OCI-LY3 (cell line): ENCODE measurements around the gene NOL4.
A peak's percentile ranks its signal among the peaks of the same experiment; 100 is the strongest.
"Not testable (repeated sequence)": the region's sequence is repeated elsewhere in the genome, so short reads cannot be mapped to it uniquely, and the experiment has no call there.

Experiments used
- H2AFZ ChIP-seq: fragments of 200-600, 300-600 bp; shearing (Covaris generic); 2 replicates; pipeline ENCODE4 v1.6.0; 2014; ENCODE audit warnings: antibody characterized with exemption, low read depth, low read length
- H3K27ac ChIP-seq: fragments of 200-600, 300-600 bp; sonication (generic); 2 replicates; pipeline ENCODE4 v1.5.1; 2014; ENCODE audit warnings: mild to moderate bottlenecking, low read length, moderate library complexity, mixed read lengths
- H3K27me3 ChIP-seq: fragments of 200-600, 300-600 bp; sonication (generic); 2 replicates; pipeline ENCODE4 v1.6.1; 2014; ENCODE audit warnings: low read depth, low read length, mixed read lengths
- H3K36me3 ChIP-seq: fragments of 200-600, 300-600 bp; sonication (generic); replicated peaks from 2 replicates; pipeline ENCODE3; 2014; ENCODE audit warnings: low read depth, low read length, mixed read lengths
- H3K4me1 ChIP-seq: fragments of 300-600, 200-600 bp; sonication (generic); 2 replicates; pipeline ENCODE4 v1.6.1; 2014; ENCODE audit warnings: low read length, mixed read lengths
- H3K4me2 ChIP-seq: fragments of 200-600, 300-600 bp; sonication (generic); 2 replicates; pipeline ENCODE4 v1.6.1; 2014; ENCODE audit warnings: low read length, mixed read lengths
- H3K4me3 ChIP-seq: fragments of 300-600, 200-600 bp; sonication (generic); 2 replicates; pipeline ENCODE4 v1.5.1; 2014; ENCODE audit warnings: antibody characterized with exemption, mild to moderate bottlenecking, low read length, moderate library complexity
- H3K79me2 ChIP-seq: fragments of 300-600, 200-600 bp; shearing (Covaris generic); 2 replicates; pipeline ENCODE4 v1.6.1; 2014; ENCODE audit warnings: mild to moderate bottlenecking, low read length, mixed read lengths
- H3K9ac ChIP-seq: fragments of 300-600, 200-600 bp; shearing (Covaris generic); 2 replicates; pipeline ENCODE4 v1.6.0; 2014; ENCODE audit warnings: mild to moderate bottlenecking, low read length, moderate library complexity
- H3K9me3 ChIP-seq: fragments of 200-600, 300-600 bp; shearing (Covaris generic); 2 replicates; pipeline ENCODE4 v1.6.1; 2014; ENCODE audit warnings: low read length, mixed read lengths; ENCODE audit not compliant: insufficient read depth
- H4K20me1 ChIP-seq: fragments of 200-600, 300-600 bp; sonication (generic); 2 replicates; pipeline ENCODE4 v1.6.1; 2016; ENCODE audit warnings: low read length, mixed read lengths; ENCODE audit not compliant: insufficient read depth
- CTCF ChIP-seq: fragments of 200-600, 300-600 bp; sonication (generic); IDR thresholded peaks from 2 replicates; pipeline ENCODE4 v1.5.1; 2014; ENCODE audit warnings: antibody characterized with exemption, low read length, low read depth
- EZH2phosphoT487 ChIP-seq: fragments of 200-600 bp; shearing (Covaris generic); IDR thresholded peaks from 2 replicates; pipeline ENCODE4 v1.6.1; 2018; ENCODE audit warnings: antibody characterized with exemption, mixed run types, low read depth

Gene NOL4

GRCh38 chr18:34224423-34225217, at the start of gene NOL4:
Gene NOL4, minus strand, starts transcription at chr18:34224913. Its CDS starts 1,660 bp downstream, at chr18:34223253.
- Histone ChIP-seq H3K4me1 (no peaks in the 10 kb centered on the region), H3K4me3 (no peak within 1 kb of the TSS), H3K9me3 (no peaks in the 10 kb centered on the region), H3K4me2 (no peak within 1 kb of the TSS), H3K79me2 (no peaks in the 10 kb centered on the region), H2AFZ (no peak within 1 kb of the TSS), H3K27ac (no peak within 1 kb of the TSS), H4K20me1 (no peaks in the 10 kb centered on the region), H3K27me3 (no peaks in the 10 kb centered on the region), H3K36me3 (no peaks in the 10 kb centered on the region), H3K9ac (no peak within 1 kb of the TSS)
- no peak for TF ChIP-seq CTCF
- TF ChIP-seq EZH2phosphoT487, result no peak

GRCh38 chr18:34266029-34266428, 41.3 kb upstream of the NOL4 start:
- not testable (repeated sequence) for H3K36me3 ChIP-seq, H3K27me3 ChIP-seq, H3K4me2 ChIP-seq, H2AFZ ChIP-seq, H3K27ac ChIP-seq, H3K4me3 ChIP-seq, H3K9ac ChIP-seq, H4K20me1 ChIP-seq, H3K9me3 ChIP-seq, H3K79me2 ChIP-seq
- peaks cover 14% of the 10 kb centered on the region for H3K4me1 ChIP-seq

GRCh38 chr18:34261865-34262780, 37.4 kb upstream of the NOL4 start:
- H3K9me3 ChIP-seq, result no peaks in the 10 kb centered on the region
- no peaks in the 10 kb centered on the region for H4K20me1 ChIP-seq
- no peaks in the 10 kb centered on the region for H3K36me3 ChIP-seq
- TF ChIP-seq CTCF (no peak), EZH2phosphoT487 (no peak)
- H2AFZ ChIP-seq, result no peak overlapping the region; the same call in 1 of the 2 replicates
- H3K79me2 ChIP-seq, result no peaks in the 10 kb centered on the region
- H3K4me2 ChIP-seq, result peak overlapping the region; percentile 38
- peak overlapping the region; percentile 38; the same call in 1 of the 2 replicates for H3K27ac ChIP-seq
- H3K27me3 ChIP-seq, result no peaks in the 10 kb centered on the region
- 0 out of 2 replicates have a peak overlapping the region, but pooled peaks have one; percentile 18 for H3K4me3 ChIP-seq
- H3K9ac ChIP-seq, result no peak overlapping the region
- H3K4me1 ChIP-seq, result peaks cover 14% of the 10 kb centered on the region

GRCh38 chr18:34258176-34258575, 33.5 kb upstream of the NOL4 start:
- H3K4me1 ChIP-seq, result peaks cover 14% of the 10 kb centered on the region
- no peak overlapping the region for H3K27ac ChIP-seq
- H4K20me1 ChIP-seq, result no peaks in the 10 kb centered on the region
- H3K9me3 ChIP-seq, result no peaks in the 10 kb centered on the region; the same call in 1 of the 2 replicates
- TF ChIP-seq CTCF (no peak), EZH2phosphoT487 (no peak)
- H3K27me3 ChIP-seq, result no peaks in the 10 kb centered on the region
- H3K4me2 ChIP-seq, result no peak overlapping the region
- H3K36me3 ChIP-seq, result no peaks in the 10 kb centered on the region
- H3K9ac ChIP-seq, result no peak overlapping the region
- no peaks in the 10 kb centered on the region for H3K79me2 ChIP-seq
- H3K4me3 ChIP-seq, result no peak overlapping the region
- no peak overlapping the region for H2AFZ ChIP-seq
